K562 (cell line): ENCODE data around the gene RBMS3. TPM values are rescaled to one million over a fixed set of nuclear protein-coding genes. Genes with fewer than 3 reads are reported as not detected.

Source experiments
- CHD1 ChIP-seq: fragments of 200-600 bp; sonication (generic); IDR thresholded peaks from one replicate; pipeline ENCODE4 v1.6.1; 2012; ENCODE audit warnings: mild to moderate bottlenecking, moderate library complexity, low read length, inconsistent platforms
- MAFG ChIP-seq: fragments of 450-650 bp; conservative IDR thresholded peaks from 2 replicates; pipeline ENCODE4 v1.6.1; 2016; ENCODE audit warnings: missing genetic modification characterization, missing compliant biosample characterization
- RCOR1 ChIP-seq, 2 experiments: IDR thresholded peaks; 2 replicates each; pipeline ENCODE4 v1.6.1; 2012; ENCODE audit warnings: low read depth in 2 of 2, low read length in 2 of 2, borderline replicate concordance in 1 of 2, improper control_type of control experiment in 1 of 2
- TAF15 ChIP-seq: fragments of 200-400 bp; formaldehyde crosslinking; IDR thresholded peaks from 2 replicates; pipeline ENCODE4 v1.6.1; 2017; ENCODE audit warnings: mild to moderate bottlenecking, low read depth, low read length, moderate library complexity
- TRIM25 ChIP-seq: fragments of 450-650 bp; IDR thresholded peaks from 2 replicates; pipeline ENCODE4 v1.7.0; 2016; ENCODE audit warnings: borderline replicate concordance
- ZBTB40 ChIP-seq, 2 experiments: fragments of 450-650 bp in 1 of 2; sonication (generic) in 1 of 2; formaldehyde crosslinking in 1 of 2; IDR thresholded peaks; 2 replicates each; pipeline versions ENCODE4 v1.7.1 to v1.9.0; 2016 to 2022; ENCODE audit warnings: inconsistent platforms in 1 of 2, mild to moderate bottlenecking in 1 of 2, missing genetic modification reagents in 1 of 2
- ZBTB43 ChIP-seq: sonication (generic); formaldehyde crosslinking; IDR thresholded peaks from 2 replicates; pipeline ENCODE4 v1.8.0; 2023; ENCODE audit warnings: mild to moderate bottlenecking, missing genetic modification reagents
- ZFP91 ChIP-seq: sonication (generic); formaldehyde crosslinking; IDR thresholded peaks from 2 replicates; pipeline ENCODE4 v1.8.0; 2022; ENCODE audit warnings: mild to moderate bottlenecking, missing genetic modification reagents
- ZNF197 ChIP-seq: fragments of 200-800 bp; sonication (Bioruptor generic); IDR thresholded peaks from 2 replicates; pipeline ENCODE4 v1.6.1; 2016; ENCODE audit warnings: low read depth, missing genetic modification characterization, missing compliant biosample characterization
- ZNF311 ChIP-seq: fragments of 250-450 bp; sonication (Bioruptor Pico); IDR thresholded peaks from 2 replicates; pipeline ENCODE4 v1.4.0; 2020; ENCODE audit warnings: mild to moderate bottlenecking, moderate library complexity
- polyA plus RNA-seq, 8 experiments: library from polyadenylated mRNA; depleted of rRNA in 4 of 8; stranded (reverse) in 5 of 8; unstranded in 3 of 8; fragments of >200 nt; fragmentation: Nextera tagmentation in 2 of 8; fragmentation: Illumina TruSeq in 1 of 8; extraction: Ambion mirVana in 2 of 8; extraction: Trizol in 1 of 8; gene quantifications; 2 replicates each; pipeline versions ENCODE4 v1.2.1 to v1.2.3, GENCODE V29; 2011 to 2014; ENCODE audit warnings: inconsistent platforms in 1 of 8, missing spikeins in 1 of 8
- total RNA-seq, 7 experiments: library from RNA; depleted of rRNA in 6 of 7; stranded (reverse); fragments of >200 nt in 6 of 7; fragmentation: Illumina TruSeq in 2 of 7; extraction: Trizol in 2 of 7; gene quantifications; 2 replicates each; pipeline versions ENCODE4 v1.2.1 to v1.2.3, GENCODE V29; 2011 to 2021; ENCODE audit warnings: low replicate concordance in 1 of 7

RBMS3 gene
- total and polyA plus RNA-seq, 9 of the 15 experiments (the other 6 are each of a cell fraction or from before 2014, with no cell fraction given) = 0.20 TPM; not detected in 8

- TF ChIP-seq ZBTB40 (IDR thresholded peaks at IDR 0.05) (no peak), ZBTB40 (CRISPR knock-in tag; IDR thresholded peaks at IDR 0.05) (no peak), ZNF197 (CRISPR knock-in tag) (no peak), RCOR1 (IDR thresholded peaks at IDR 0.05; ENCODE audit: borderline replicate concordance in 1 of 2, low read depth in 2 of 2, low read length in 2 of 2) (no peak), MAFG (tag) (no peak), CHD1 (no peak), ZBTB43 (no peak), ZFP91 (CRISPR knock-in tag) (no peak), TAF15 (no peak), ZNF311 (CRISPR knock-in tag) (no peak), TRIM25 (no peak)
Measured at GRCh38 chr3:29363110-29363509, 82.2 kb downstream of the RBMS3 start (continued).
